HG03354 (cell line): ENCODE data around the gene POLR2L.
A peak's percentile ranks its signal among the peaks of the same experiment; 100 is the strongest.

Experiments used
- ATAC-seq: cut with Tn5 transposase; IDR thresholded peaks from one replicate; pipeline ENCODE4 v1.9.1; 2021; ENCODE audit warnings: mild to moderate bottlenecking; ENCODE audit not compliant: unreplicated experiment, poor library complexity, severe bottlenecking

The POLR2L gene

GRCh38 chr11:819129-819931 is 23.0 kb downstream of the POLR2L start:
- peak; percentile 69 for ATAC-seq

GRCh38 chr11:818396-819128 is 23.8 kb downstream of the POLR2L start, which contains the start of gene PNPLA2:
TSS of gene PNPLA2 (plus strand) at chr11:818914. CDS start at chr11:819719, 805 bp downstream.
- ATAC-seq, result no peak

GRCh38 chr11:816433-816779 is 25.9 kb downstream of the POLR2L start:
- ATAC-seq, result no peak

- no peak for ATAC-seq
These were observed 26.5 kb downstream of the POLR2L start for GRCh38 chr11:815675-816432.

- no peak for ATAC-seq
These were observed 28.8 kb downstream of the POLR2L start for GRCh38 chr11:813456-814096.

GRCh38 chr11:813072-813455 is 29.3 kb downstream of the POLR2L start:
- ATAC-seq, result no peak

- ATAC-seq, result no peak
These were observed 29.9 kb downstream of the POLR2L start for GRCh38 chr11:812390-812789.

- no peak for ATAC-seq
These were observed 30.7 kb downstream of the POLR2L start for GRCh38 chr11:811446-812245.

- ATAC-seq, result peak; percentile 20
These were observed 32.2 kb downstream of the POLR2L start for GRCh38 chr11:810040-810567.

- ATAC-seq, result peak; percentile 77
These were observed 32.9 kb downstream of the POLR2L start, which contains the start of gene RPLP2 for GRCh38 chr11:809287-810039. TSS of gene RPLP2 (plus strand) at chr11:809967. CDS start at chr11:810235, 268 bp downstream.

GRCh38 chr11:808427-809286 is 33.7 kb downstream of the POLR2L start:
- peak; percentile 1 for ATAC-seq

- ATAC-seq, result no peak
These were observed 37.7 kb downstream of the POLR2L start for GRCh38 chr11:804599-804964.

- no peak for ATAC-seq
These were observed 38.3 kb downstream of the POLR2L start for GRCh38 chr11:803770-804598.

GRCh38 chr11:803467-803742 is 38.9 kb downstream of the POLR2L start:
- no peak for ATAC-seq

GRCh38 chr11:802693-803466 is 39.4 kb downstream of the POLR2L start:
- no peak for ATAC-seq

GRCh38 chr11:802018-802617 is 40.2 kb downstream of the POLR2L start:
- no peak for ATAC-seq
